Colonic mucosa (tissue), 4 donors: ENCODE results near the gene HNMT. TPM values are rescaled to one million over a fixed set of nuclear protein-coding genes. Genes with fewer than 3 reads are reported as not detected.

Experiments used
- DNase-seq: peaks from one replicate; pipeline ENCODE4 v3.0.0-alpha.2; 2020
- H3K27ac ChIP-seq: fragments of 200-600 bp; one replicate; pipeline ENCODE4 v1.8.0; 2021
- H3K27me3 ChIP-seq: fragments of 200-600 bp; one replicate; pipeline ENCODE4 v1.8.0; 2021
- H3K36me3 ChIP-seq: fragments of 200-600 bp; one replicate; pipeline ENCODE4 v1.8.0; 2021
- H3K4me1 ChIP-seq: fragments of 200-600 bp; one replicate; pipeline ENCODE4 v1.8.0; 2021; ENCODE audit warnings: mild to moderate bottlenecking
- H3K4me3 ChIP-seq: fragments of 200-600 bp; one replicate; pipeline ENCODE4 v1.8.0; 2021
- H3K9ac ChIP-seq, 2 donors: one replicate each; pipeline ENCODE4 v1.7.0; 2013; ENCODE audit warnings: control low read depth in 2 of 2, low read depth in 2 of 2, low read length in 2 of 2
- H3K9me3 ChIP-seq: fragments of 200-600 bp; one replicate; pipeline ENCODE4 v1.8.0; 2021
- intact Hi-C: fragments of 100-400 bp; cut with DNase I; formaldehyde crosslinking; loops from one replicate; pipeline ENCODE4 v1.14.1; 2022
- total RNA-seq, 2 donors: library from RNA; stranded (reverse); fragmentation: NEBNext Ultra II Directional in 1 of 2; extraction: Animal tissue kit (Norgen Biotek cat#: 25700) in 1 of 2; gene quantifications; one replicate each; pipeline ENCODE4 v1.2.1, GENCODE V29; 2021
- TF ChIP-seq, protein P1 (sequence below): fragments of 200-600 bp; IDR thresholded peaks from one replicate; pipeline ENCODE4 v1.8.0; 2022; ENCODE audit warnings: antibody characterized with exemption, mild to moderate bottlenecking
- donor health status: healthy.
- donor health status: DM: no; HTN: no; CAD: no.
- donor health status: DM: no; HTN: no; CAD: no.

The HNMT gene
- total RNA-seq, 2 donors from 2014 or later: 62.2 to 82.1 TPM

GRCh38 chr2:137947032-137947727 lies 17.1 kb upstream of the HNMT start:
- no peaks in the 10 kb centered on the region for H3K36me3 ChIP-seq
- H3K9me3 ChIP-seq: no peaks in the 10 kb centered on the region
- no peak overlapping the region for H3K4me3 ChIP-seq
- intact Hi-C loops: loop anchor here (10.0 kb wide), 1 partner anchor 138 kb away; no protein-coding TSS in a partner anchor
- DNase-seq: no peak
- H3K27me3 ChIP-seq: no peaks in the 10 kb centered on the region
- H3K4me1 ChIP-seq: peaks cover 6% of the 10 kb centered on the region
- H3K9ac ChIP-seq: peak overlapping the region in 1 of 2 donors; percentile 46
- TF ChIP-seq, protein P1, sequence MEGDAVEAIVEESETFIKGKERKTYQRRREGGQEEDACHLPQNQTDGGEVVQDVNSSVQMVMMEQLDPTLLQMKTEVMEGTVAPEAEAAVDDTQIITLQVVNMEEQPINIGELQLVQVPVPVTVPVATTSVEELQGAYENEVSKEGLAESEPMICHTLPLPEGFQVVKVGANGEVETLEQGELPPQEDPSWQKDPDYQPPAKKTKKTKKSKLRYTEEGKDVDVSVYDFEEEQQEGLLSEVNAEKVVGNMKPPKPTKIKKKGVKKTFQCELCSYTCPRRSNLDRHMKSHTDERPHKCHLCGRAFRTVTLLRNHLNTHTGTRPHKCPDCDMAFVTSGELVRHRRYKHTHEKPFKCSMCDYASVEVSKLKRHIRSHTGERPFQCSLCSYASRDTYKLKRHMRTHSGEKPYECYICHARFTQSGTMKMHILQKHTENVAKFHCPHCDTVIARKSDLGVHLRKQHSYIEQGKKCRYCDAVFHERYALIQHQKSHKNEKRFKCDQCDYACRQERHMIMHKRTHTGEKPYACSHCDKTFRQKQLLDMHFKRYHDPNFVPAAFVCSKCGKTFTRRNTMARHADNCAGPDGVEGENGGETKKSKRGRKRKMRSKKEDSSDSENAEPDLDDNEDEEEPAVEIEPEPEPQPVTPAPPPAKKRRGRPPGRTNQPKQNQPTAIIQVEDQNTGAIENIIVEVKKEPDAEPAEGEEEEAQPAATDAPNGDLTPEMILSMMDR: no peak
- H3K27ac ChIP-seq: peak overlapping the region; percentile 68

GRCh38 chr2:137947728-137948336 lies 16.4 kb upstream of the HNMT start:
- TF ChIP-seq, protein P1: peak; percentile 44
- Histone ChIP-seq H3K27me3 (no peaks in the 10 kb centered on the region), H3K27ac (peak overlapping the region; percentile 68), H3K4me1 (peaks cover 6% of the 10 kb centered on the region), H3K36me3 (no peaks in the 10 kb centered on the region), H3K9me3 (no peaks in the 10 kb centered on the region), H3K9ac (peak overlapping the region in 1 of 2 donors; percentile 46), H3K4me3 (no peak overlapping the region)
- DNase-seq: peak; percentile 83
- intact Hi-C loops: loop anchor here (10.0 kb wide), 1 partner anchor 137 kb away; no protein-coding TSS in a partner anchor

- peak; percentile 43 for DNase-seq
- Histone ChIP-seq H3K4me1 (peaks cover 6% of the 10 kb centered on the region), H3K9me3 (no peaks in the 10 kb centered on the region), H3K27me3 (no peaks in the 10 kb centered on the region), H3K36me3 (no peaks in the 10 kb centered on the region), H3K27ac (peak overlapping the region; percentile 68), H3K4me3 (no peak overlapping the region), H3K9ac (peak overlapping the region in 1 of 2 donors; percentile 21)
- intact Hi-C loops: loop anchor here (10.0 kb wide), 1 partner anchor 136 kb away; no protein-coding TSS in a partner anchor
- TF ChIP-seq, protein P1: no peak
Observed at GRCh38 chr2:137948894-137949293, 15.4 kb upstream of the HNMT start.

DNA sequence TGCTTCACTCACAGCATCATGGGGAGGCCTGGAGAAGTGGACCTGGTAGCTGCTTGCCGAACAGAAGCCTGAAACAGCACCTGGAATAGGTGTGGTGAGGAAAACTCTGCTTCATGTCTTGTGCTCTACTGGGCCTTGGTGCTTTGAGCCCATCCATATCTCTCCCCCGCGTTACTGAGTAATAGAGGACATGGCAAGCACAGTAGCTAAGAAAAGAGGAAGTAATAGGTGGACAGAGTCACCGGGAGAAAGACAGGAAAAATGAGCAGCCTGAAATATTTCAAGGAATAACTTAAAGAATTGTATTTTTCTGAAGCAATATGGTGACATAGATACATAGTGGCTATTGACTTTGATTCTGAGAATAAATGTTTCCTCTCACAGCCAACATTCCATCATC lies 14.0 kb upstream of the HNMT start:
- TF ChIP-seq, protein P1: no peak
- Histone ChIP-seq H3K9me3 (no peaks in the 10 kb centered on the region), H3K27ac (no peak overlapping the region), H3K9ac (no peak overlapping the region), H3K36me3 (no peaks in the 10 kb centered on the region), H3K4me1 (peaks cover 6% of the 10 kb centered on the region), H3K4me3 (no peak overlapping the region), H3K27me3 (no peaks in the 10 kb centered on the region)
- DNase-seq: no peak
- intact Hi-C loops: no loop called here

- Histone ChIP-seq H3K27me3 (no peaks in the 10 kb centered on the region), H3K4me3 (no peak overlapping the region), H3K9ac (no peak overlapping the region), H3K9me3 (no peaks in the 10 kb centered on the region), H3K27ac (no peak overlapping the region), H3K4me1 (no peaks in the 10 kb centered on the region), H3K36me3 (no peaks in the 10 kb centered on the region)
- intact Hi-C loops: no loop called here
- no peak for DNase-seq
- TF ChIP-seq, protein P1: no peak
Observed at GRCh38 chr2:137951586-137951985, 12.7 kb upstream of the HNMT start.
